GM23338 (cell line): ENCODE measurements around the gene CNGB1. TPM values are rescaled to one million over a fixed set of nuclear protein-coding genes. Genes with fewer than 3 reads are reported as not detected.

Experiments used
- ATAC-seq: fragments of 200-7000 bp; cut with Tn5 transposase; 3 replicates; pipeline ENCODE4 v1.9.1; 2020
- DNase-seq: peaks from one replicate; pipeline ENCODE4 v3.0.0-alpha.2; 2015; ENCODE audit warnings: low spot score
- H2AFZ ChIP-seq: fragments of 200-600 bp; sonication (generic); 2 replicates; pipeline ENCODE4 v1.8.0; 2016; ENCODE audit warnings: antibody characterized with exemption, mild to moderate bottlenecking, moderate library complexity
- H3F3A ChIP-seq: fragments of 200-600 bp; sonication (generic); replicated peaks from 2 replicates; pipeline ENCODE4 v1.8.0; 2017; ENCODE audit warnings: antibody characterized with exemption, mixed run types, low read depth
- H3K27ac ChIP-seq: fragments of 200-600 bp; sonication (generic); 2 replicates; pipeline ENCODE4 v1.6.1; 2016; ENCODE audit warnings: low read depth
- H3K27me3 ChIP-seq: fragments of 200-600 bp; sonication (generic); 2 replicates; pipeline ENCODE4 v1.8.0; 2016; ENCODE audit warnings: mild to moderate bottlenecking, mixed run types, moderate library complexity; ENCODE audit not compliant: insufficient read depth
- H3K36me3 ChIP-seq: fragments of 200-600 bp; sonication (generic); 2 replicates; pipeline ENCODE4 v1.8.0; 2016; ENCODE audit warnings: mild to moderate bottlenecking; ENCODE audit not compliant: insufficient read depth
- H3K4me1 ChIP-seq: fragments of 200-600 bp; sonication (generic); 2 replicates; pipeline ENCODE4 v1.8.0; 2016; ENCODE audit warnings: mild to moderate bottlenecking, moderate library complexity; ENCODE audit not compliant: insufficient read depth
- H3K4me2 ChIP-seq: fragments of 200-600 bp; sonication (generic); 2 replicates; pipeline ENCODE4 v1.7.1; 2017; ENCODE audit warnings: mixed run types
- H3K4me3 ChIP-seq: fragments of 200-600 bp; sonication (generic); 2 replicates; pipeline ENCODE4 v1.6.1; 2016; ENCODE audit warnings: mixed run types
- H3K79me2 ChIP-seq: fragments of 200-600 bp; sonication (generic); replicated peaks from 2 replicates; pipeline ENCODE4 v1.8.0; 2017; ENCODE audit warnings: mild to moderate bottlenecking; ENCODE audit not compliant: insufficient read depth
- H3K9me2 ChIP-seq: fragments of 200-600 bp; sonication (generic); 2 replicates; pipeline ENCODE4 v1.8.0; 2017; ENCODE audit not compliant: insufficient read depth
- H4K20me1 ChIP-seq: fragments of 200-600 bp; sonication (generic); replicated peaks from 2 replicates; pipeline ENCODE4 v1.8.0; 2017; ENCODE audit warnings: mild to moderate bottlenecking; ENCODE audit not compliant: insufficient read depth
- H3K27ac Mint-ChIP-seq: 2 replicates; pipeline ENCODE4 v1.8.0; 2020; ENCODE audit warnings: inconsistent platforms, mild to moderate bottlenecking, moderate library complexity, mixed read lengths
- H3K27me3 Mint-ChIP-seq: 3 replicates; pipeline ENCODE4 v1.8.0; 2022; ENCODE audit warnings: low read depth, mild to moderate bottlenecking, moderate library complexity, mixed read lengths, inconsistent platforms; ENCODE audit not compliant: insufficient read depth, poor library complexity
- H3K36me3 Mint-ChIP-seq: 3 replicates; pipeline ENCODE4 v1.8.0; 2021; ENCODE audit warnings: low read depth, mild to moderate bottlenecking, inconsistent platforms, moderate library complexity, mixed read lengths
- H3K4me1 Mint-ChIP-seq: 3 replicates; pipeline ENCODE4 v1.8.0; 2020; ENCODE audit warnings: mild to moderate bottlenecking, inconsistent platforms, mixed read lengths
- H3K4me3 Mint-ChIP-seq: 3 replicates; pipeline ENCODE4 v1.8.0; 2021; ENCODE audit warnings: moderate library complexity, mild to moderate bottlenecking, inconsistent platforms, mixed read lengths
- H3K9me3 Mint-ChIP-seq: 3 replicates; pipeline ENCODE4 v1.8.0; 2020; ENCODE audit warnings: moderate library complexity, mild to moderate bottlenecking, inconsistent platforms, mixed read lengths
- CREB1 ChIP-seq: fragments of 250-450 bp; sonication (Bioruptor Pico); IDR thresholded peaks from 2 replicates; pipeline ENCODE4 v1.5.0; 2020; ENCODE audit warnings: low read depth, mild to moderate bottlenecking, moderate library complexity
- CTCF ChIP-seq, 2 experiments: fragments of 200-600 bp in 1 of 2; sonication (generic) in 1 of 2; conservative IDR thresholded peaks; 2 replicates each; pipeline versions ENCODE4 v1.5.1 to v1.6.1; 2016 to 2017; ENCODE audit warnings: antibody characterized with exemption in 2 of 2, low read depth in 2 of 2, mild to moderate bottlenecking in 2 of 2, moderate library complexity in 1 of 2
- EZH2phosphoT487 ChIP-seq: fragments of 200-600 bp; sonication (generic); IDR thresholded peaks from one replicate; pipeline ENCODE4 v1.8.1; 2018; ENCODE audit warnings: antibody characterized with exemption; ENCODE audit not compliant: unreplicated experiment
- JUNB ChIP-seq: IDR thresholded peaks from one replicate; pipeline ENCODE4 v1.6.1; 2016; ENCODE audit warnings: antibody characterized with exemption; ENCODE audit not compliant: unreplicated experiment
- NANOG ChIP-seq: IDR thresholded peaks from 2 replicates; pipeline ENCODE4 v1.6.1; 2016; ENCODE audit warnings: antibody characterized with exemption, borderline replicate concordance
- POLR2AphosphoS5 ChIP-seq: IDR thresholded peaks from 2 replicates; pipeline ENCODE4 v1.6.1; 2016; ENCODE audit warnings: antibody characterized with exemption, low read depth
- REST ChIP-seq: IDR thresholded peaks from one replicate; pipeline ENCODE4 v1.6.1; 2018; ENCODE audit warnings: antibody characterized with exemption; ENCODE audit not compliant: unreplicated experiment
- ZNF114 ChIP-seq: fragments of 250-450 bp; sonication (Bioruptor Pico); IDR thresholded peaks from 2 replicates; pipeline ENCODE4 v1.5.0; 2020; ENCODE audit warnings: mild to moderate bottlenecking, moderate library complexity
- ZNF462 ChIP-seq: fragments of 250-450 bp; sonication (Bioruptor Pico); IDR thresholded peaks from 2 replicates; pipeline ENCODE4 v1.5.0; 2020; ENCODE audit warnings: mild to moderate bottlenecking, moderate library complexity
- polyA plus RNA-seq: library from polyadenylated mRNA; unstranded; fragments of >200 nt; fragmentation: Nextera tagmentation; extraction: Ambion mirVana; gene quantifications from 2 replicates; pipeline ENCODE4 v1.2.1, GENCODE V29; 2016
- total RNA-seq: library from RNA; depleted of rRNA; stranded (reverse); fragments of >200 nt; shearing (Covaris generic); gene quantifications from 2 replicates; pipeline ENCODE4 v1.2.3, GENCODE V29; 2014

Gene CNGB1
- total and polyA plus RNA-seq, 2 experiments from 2014 or later, result not detected

GRCh38 chr16:57882206-57882605 lies 88.7 kb downstream of the CNGB1 start:
- H3F3A ChIP-seq, result no peaks in the 10 kb centered on the region
- ATAC-seq (no peak), DNase-seq (no peak)
- peaks cover 21% of the 10 kb centered on the region for H3K4me1 ChIP-seq
- Mint-ChIP-seq H3K36me3 (no peaks in the 10 kb centered on the region), H3K27me3 (peaks cover 7% of the 10 kb centered on the region), H3K4me3 (no peak overlapping the region), H3K9me3 (no peaks in the 10 kb centered on the region), H3K27ac (no peak overlapping the region), H3K4me1 (peaks cover 20% of the 10 kb centered on the region)
- no peaks in the 10 kb centered on the region for H3K79me2 ChIP-seq
- no peak overlapping the region for H3K4me2 ChIP-seq
- H3K36me3 ChIP-seq, result no peaks in the 10 kb centered on the region
- H4K20me1 ChIP-seq, result no peaks in the 10 kb centered on the region
- peaks cover 22% of the 10 kb centered on the region for H3K27me3 ChIP-seq
- H2AFZ ChIP-seq, result no peak overlapping the region
- no peak for TF ChIP-seq REST
- no peak for TF ChIP-seq ZNF462 (CRISPR knock-in tag)
- TF ChIP-seq CTCF (conservative IDR thresholded peaks at IDR 0.05; ENCODE audit: low read depth in 2 of 2), result no peak
- TF ChIP-seq ZNF114 (CRISPR knock-in tag), result no peak
- no peak for TF ChIP-seq CREB1
- no peak for TF ChIP-seq EZH2phosphoT487
- no peak for TF ChIP-seq NANOG
- no peak for TF ChIP-seq POLR2AphosphoS5
- TF ChIP-seq JUNB, result no peak
- H3K4me3 ChIP-seq, result no peak overlapping the region
- no peaks in the 10 kb centered on the region for H3K9me2 ChIP-seq
- H3K27ac ChIP-seq, result no peak overlapping the region
